Neural cell (in vitro differentiated cells): ENCODE data around the gene SH3BGRL. TPM values are rescaled to one million over a fixed set of nuclear protein-coding genes. Genes with fewer than 3 reads are reported as not detected.
"Not testable (repeated sequence)": the region's sequence is repeated elsewhere in the genome, so short reads cannot be mapped to it uniquely, and the experiment has no call there.

Experiments used
- H2AFZ ChIP-seq: fragments of 200-600, 300-800 bp; sonication (generic), shearing (Covaris generic); 2 replicates; pipeline ENCODE4 v1.6.0; 2014; ENCODE audit warnings: low read depth, mild to moderate bottlenecking, antibody characterized with exemption, low read length, moderate library complexity
- H3F3A ChIP-seq: fragments of 200-600 bp; shearing (Covaris generic); 2 replicates; pipeline ENCODE4 v1.6.1; 2016; ENCODE audit warnings: mild to moderate bottlenecking, moderate library complexity, mixed read lengths, antibody characterized with exemption, low read length; ENCODE audit not compliant: insufficient read depth, poor library complexity, severe bottlenecking
- H3K27ac ChIP-seq: fragments of 200-600, 300-800 bp; sonication (generic), shearing (Covaris generic); 2 replicates; pipeline ENCODE4 v1.5.1; 2014; ENCODE audit warnings: mild to moderate bottlenecking, low read length, moderate library complexity
- H3K27me3 ChIP-seq: fragments of 300-800, 200-600 bp; sonication (generic), shearing (Covaris generic); 2 replicates; pipeline ENCODE4 v1.6.0; 2014; ENCODE audit warnings: mild to moderate bottlenecking, low read depth, low read length, moderate library complexity; ENCODE audit not compliant: insufficient read depth
- H3K36me3 ChIP-seq: fragments of 300-800, 200-600 bp; sonication (generic), shearing (Covaris generic); 2 replicates; pipeline ENCODE4 v1.5.1; 2014; ENCODE audit warnings: mild to moderate bottlenecking, antibody characterized with exemption, low read length, moderate library complexity; ENCODE audit not compliant: insufficient read depth
- H3K4me2 ChIP-seq: fragments of 300-800, 200-600 bp; sonication (generic), shearing (Covaris generic); 2 replicates; pipeline ENCODE4 v1.6.0; 2014; ENCODE audit warnings: mild to moderate bottlenecking, low read length
- H3K4me3 ChIP-seq: fragments of 300-800, 200-600 bp; sonication (generic), shearing (Covaris generic); 2 replicates; pipeline ENCODE4 v1.5.1; 2014; ENCODE audit warnings: mild to moderate bottlenecking, low read length, moderate library complexity
- H3K79me2 ChIP-seq: fragments of 200-600 bp; shearing (Covaris generic); replicated peaks from 2 replicates; pipeline ENCODE4 v1.6.0; 2014; ENCODE audit warnings: mild to moderate bottlenecking, low read length, moderate library complexity; ENCODE audit not compliant: insufficient read depth
- H3K9ac ChIP-seq: fragments of 300-800, 200-600 bp; sonication (generic), shearing (Covaris generic); 2 replicates; pipeline ENCODE4 v1.6.1; 2016; ENCODE audit warnings: mild to moderate bottlenecking, low read length, mixed read lengths
- H3K9me2 ChIP-seq: fragments of 200-600 bp; shearing (Covaris generic); 2 replicates; pipeline ENCODE4 v1.6.1; 2016; ENCODE audit warnings: mild to moderate bottlenecking, low read length, mixed read lengths; ENCODE audit not compliant: insufficient read depth
- H3K9me3 ChIP-seq: fragments of 200-600, 300-800 bp; sonication (generic), shearing (Covaris generic); 2 replicates; pipeline ENCODE4 v1.6.1; 2016; ENCODE audit warnings: mild to moderate bottlenecking, mixed run types, low read length, moderate library complexity, mixed read lengths
- H4K20me1 ChIP-seq: fragments of 200-600 bp; shearing (Covaris generic); 2 replicates; pipeline ENCODE4 v1.6.1; 2016; ENCODE audit warnings: mild to moderate bottlenecking, mixed run types; ENCODE audit not compliant: insufficient read depth
- CTCF ChIP-seq: fragments of 450-650 bp; IDR thresholded peaks from 2 replicates; pipeline ENCODE4 v1.5.1; 2014; ENCODE audit warnings: antibody characterized with exemption, mild to moderate bottlenecking, moderate library complexity; ENCODE audit not compliant: poor library complexity, severe bottlenecking
- EP300 ChIP-seq: fragments of 450-650 bp; conservative IDR thresholded peaks from 2 replicates; pipeline ENCODE4 v1.6.1; 2014; ENCODE audit warnings: antibody characterized with exemption, mild to moderate bottlenecking, moderate library complexity; ENCODE audit not compliant: poor library complexity, severe bottlenecking
- EZH2 ChIP-seq: fragments of 200-600, 300-800 bp; shearing (Covaris generic), sonication (generic); IDR thresholded peaks from 2 replicates; pipeline ENCODE4 v1.6.1; 2014; ENCODE audit warnings: antibody characterized with exemption, low read length, borderline replicate concordance, mild to moderate bottlenecking; ENCODE audit not compliant: insufficient read depth, poor library complexity, severe bottlenecking
- MXI1 ChIP-seq: fragments of 450-650 bp; conservative IDR thresholded peaks from 2 replicates; pipeline ENCODE4 v1.6.1; 2014; ENCODE audit warnings: antibody characterized with exemption, mild to moderate bottlenecking; ENCODE audit not compliant: poor library complexity, severe bottlenecking
- POLR2AphosphoS5 ChIP-seq: IDR thresholded peaks from 2 replicates; pipeline ENCODE4 v1.6.1; 2012
- RAD21 ChIP-seq: fragments of 450-650 bp; conservative IDR thresholded peaks from 2 replicates; pipeline ENCODE4 v1.6.1; 2014; ENCODE audit warnings: antibody characterized with exemption, mild to moderate bottlenecking, moderate library complexity
- REST ChIP-seq: IDR thresholded peaks from 2 replicates; pipeline ENCODE4 v1.6.1; 2012; ENCODE audit warnings: borderline replicate concordance
- SMC3 ChIP-seq: fragments of 450-650 bp; conservative IDR thresholded peaks from 2 replicates; pipeline ENCODE4 v1.6.1; 2014; ENCODE audit warnings: antibody characterized with exemption, mild to moderate bottlenecking, moderate library complexity; ENCODE audit not compliant: poor library complexity
- TAF1 ChIP-seq: IDR thresholded peaks from 2 replicates; pipeline ENCODE4 v1.6.1; 2012; ENCODE audit warnings: low read depth
- polyA plus RNA-seq: library from polyadenylated mRNA; depleted of rRNA; stranded (reverse); fragments of >200 nt; gene quantifications from 2 replicates; pipeline ENCODE4 v1.2.3, GENCODE V29; 2014

SH3BGRL gene
- polyA plus RNA-seq, 1 donor from 2014 or later: 120 TPM

GRCh38 chrX:81338924-81339323 lies 137.0 kb downstream of the SH3BGRL start:
- Histone ChIP-seq H3K9me3 (no peaks in the 10 kb centered on the region), H3K4me3 (no peak overlapping the region), H3K4me2 (no peak overlapping the region), H3K9me2 (no peaks in the 10 kb centered on the region), H2AFZ (no peak overlapping the region), H3K27me3 (no peaks in the 10 kb centered on the region), H3K27ac (no peak overlapping the region), H3K79me2 (no peaks in the 10 kb centered on the region), H3F3A (no peaks in the 10 kb centered on the region), H4K20me1 (no peaks in the 10 kb centered on the region), H3K36me3 (no peaks in the 10 kb centered on the region), H3K9ac (no peak overlapping the region)
- no peak for TF ChIP-seq EZH2
- no peak for TF ChIP-seq REST
- no peak for TF ChIP-seq SMC3
- no peak for TF ChIP-seq POLR2AphosphoS5
- no peak for TF ChIP-seq MXI1
- no peak for TF ChIP-seq EP300
- TF ChIP-seq TAF1: no peak
- TF ChIP-seq CTCF: no peak
- TF ChIP-seq RAD21: no peak

GRCh38 chrX:81345296-81345695 lies 143.4 kb downstream of the SH3BGRL start:
- not testable (repeated sequence) for H2AFZ ChIP-seq, H3F3A ChIP-seq, H3K27me3 ChIP-seq, H3K36me3 ChIP-seq, H3K4me2 ChIP-seq, H4K20me1 ChIP-seq, H3K79me2 ChIP-seq, H3K9me3 ChIP-seq, H3K9ac ChIP-seq, H3K4me3 ChIP-seq, H3K27ac ChIP-seq, H3K9me2 ChIP-seq

Other genes with a start within 250 kb of the SH3BGRL start
- 0.45 and 0.80 TPM in 2 replicates for gene HMGN5, start 189 bp upstream of the SH3BGRL start, polyA plus RNA-seq